GM18868 (cell line): Measurements from ENCODE around the gene RADIL.
"Not testable (repeated sequence)": the region's sequence is repeated elsewhere in the genome, so short reads cannot be mapped to it uniquely, and the experiment has no call there.

Experiments used
- ATAC-seq: cut with Tn5 transposase; IDR thresholded peaks from one replicate; pipeline ENCODE4 v1.9.1; 2021; ENCODE audit warnings: mild to moderate bottlenecking, moderate library complexity; ENCODE audit not compliant: unreplicated experiment

Gene RADIL

GRCh38 chr7:4883372-4884144 lies at the start of gene RADIL:
Gene RADIL (minus strand): TSS chr7:4883716. CDS start chr7:4878139, 5,577 bp downstream.
- ATAC-seq, result no peak

GRCh38 chr7:4931943-4932342 lies 48.4 kb upstream of the RADIL start:
- ATAC-seq, result no peak

GRCh38 chr7:4929005-4929404 lies 45.5 kb upstream of the RADIL start:
- ATAC-seq, result no peak

- no peak for ATAC-seq
Observed at GRCh38 chr7:4928445-4928844, 44.9 kb upstream of the RADIL start.

GRCh38 chr7:4919969-4920766 lies 36.7 kb upstream of the RADIL start:
- no peak for ATAC-seq

- ATAC-seq, result no peak
Observed at GRCh38 chr7:4916113-4916512, 32.6 kb upstream of the RADIL start.

- ATAC-seq, result no peak
Observed at GRCh38 chr7:4911111-4911828, 27.8 kb upstream of the RADIL start.

- no peak for ATAC-seq
Observed at GRCh38 chr7:4906682-4907081, 23.2 kb upstream of the RADIL start.

GRCh38 chr7:4905171-4905570 lies 21.7 kb upstream of the RADIL start:
- no peak for ATAC-seq

GRCh38 chr7:4904346-4904745 lies 20.8 kb upstream of the RADIL start:
- no peak for ATAC-seq

- ATAC-seq, result no peak
Observed at GRCh38 chr7:4895766-4896165, 12.2 kb upstream of the RADIL start.

GRCh38 chr7:4894482-4894881 lies 11.0 kb upstream of the RADIL start:
- no peak for ATAC-seq

- no peak for ATAC-seq
Observed at GRCh38 chr7:4893929-4894475, 10.5 kb upstream of the RADIL start.

GRCh38 chr7:4893188-4893587 lies 9.7 kb upstream of the RADIL start:
- ATAC-seq, result not testable (repeated sequence)

GRCh38 chr7:4891522-4891921 lies 8.0 kb upstream of the RADIL start:
- ATAC-seq, result not testable (repeated sequence)

GRCh38 chr7:4889682-4890081 lies 6.2 kb upstream of the RADIL start:
- no peak for ATAC-seq

- ATAC-seq, result no peak
Observed at GRCh38 chr7:4888161-4888560, 4.6 kb upstream of the RADIL start.

GRCh38 chr7:4886671-4887070 lies 3.2 kb upstream of the RADIL start:
- ATAC-seq, result no peak

GRCh38 chr7:4885317-4885807 lies 1.8 kb upstream of the RADIL start:
- no peak for ATAC-seq

- no peak for ATAC-seq
Observed at GRCh38 chr7:4884164-4884563, 648 bp upstream of the RADIL start.

GRCh38 chr7:4883033-4883371 lies 514 bp downstream of the RADIL start:
- no peak for ATAC-seq
